Hepatocyte (in vitro differentiated cells): ENCODE measurements around the gene DUXA.

Experiments used
- EZH2 ChIP-seq: fragments of 200-600 bp; sonication (generic); IDR thresholded peaks from 2 replicates; pipeline ENCODE4 v1.6.1; 2016; ENCODE audit warnings: antibody characterized with exemption, mild to moderate bottlenecking, borderline replicate concordance
- EZH2phosphoT487 ChIP-seq: fragments of 200-600 bp; sonication (generic); IDR thresholded peaks from one replicate; pipeline ENCODE4 v1.6.1; 2018; ENCODE audit warnings: antibody characterized with exemption, mild to moderate bottlenecking, low read depth, moderate library complexity; ENCODE audit not compliant: unreplicated experiment, severe bottlenecking
- TF ChIP-seq, protein P1 (sequence below): fragments of 200-600 bp; sonication (generic); IDR thresholded peaks from 2 replicates; pipeline ENCODE4 v1.5.1; 2016; ENCODE audit warnings: antibody characterized with exemption, mild to moderate bottlenecking; ENCODE audit not compliant: poor library complexity

DNA sequence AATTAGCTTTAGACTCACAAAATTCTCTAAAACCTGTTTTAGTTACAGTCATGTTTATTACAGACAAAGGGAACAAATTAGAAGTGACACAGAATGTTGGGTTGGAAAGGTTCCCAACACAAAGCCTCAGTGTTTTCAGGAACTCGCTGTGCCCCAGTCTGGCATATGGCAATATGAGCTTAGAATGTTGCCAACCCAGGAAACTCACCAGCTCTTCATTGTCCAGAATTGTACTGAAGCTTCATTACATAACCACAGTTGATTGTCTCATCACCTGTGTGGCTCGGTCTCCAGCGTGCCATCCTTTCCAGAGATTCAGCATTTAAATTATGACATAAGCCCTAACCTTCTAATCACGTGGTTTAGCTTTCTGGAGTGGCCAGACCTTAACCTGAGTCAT, 43.1 kb upstream of the DUXA start:
- TF ChIP-seq, protein P1, sequence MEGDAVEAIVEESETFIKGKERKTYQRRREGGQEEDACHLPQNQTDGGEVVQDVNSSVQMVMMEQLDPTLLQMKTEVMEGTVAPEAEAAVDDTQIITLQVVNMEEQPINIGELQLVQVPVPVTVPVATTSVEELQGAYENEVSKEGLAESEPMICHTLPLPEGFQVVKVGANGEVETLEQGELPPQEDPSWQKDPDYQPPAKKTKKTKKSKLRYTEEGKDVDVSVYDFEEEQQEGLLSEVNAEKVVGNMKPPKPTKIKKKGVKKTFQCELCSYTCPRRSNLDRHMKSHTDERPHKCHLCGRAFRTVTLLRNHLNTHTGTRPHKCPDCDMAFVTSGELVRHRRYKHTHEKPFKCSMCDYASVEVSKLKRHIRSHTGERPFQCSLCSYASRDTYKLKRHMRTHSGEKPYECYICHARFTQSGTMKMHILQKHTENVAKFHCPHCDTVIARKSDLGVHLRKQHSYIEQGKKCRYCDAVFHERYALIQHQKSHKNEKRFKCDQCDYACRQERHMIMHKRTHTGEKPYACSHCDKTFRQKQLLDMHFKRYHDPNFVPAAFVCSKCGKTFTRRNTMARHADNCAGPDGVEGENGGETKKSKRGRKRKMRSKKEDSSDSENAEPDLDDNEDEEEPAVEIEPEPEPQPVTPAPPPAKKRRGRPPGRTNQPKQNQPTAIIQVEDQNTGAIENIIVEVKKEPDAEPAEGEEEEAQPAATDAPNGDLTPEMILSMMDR: no peak
- TF ChIP-seq EZH2phosphoT487 (no peak), EZH2 (no peak)
